ENCODE data around the gene CALHM5. TPM values are rescaled to one million over a fixed set of nuclear protein-coding genes. Genes with fewer than 3 reads are reported as not detected.
"Not testable (repeated sequence)": the region's sequence is repeated elsewhere in the genome, so short reads cannot be mapped to it uniquely, and the experiment has no call there.

Gene CALHM5
- total RNA-seq, 1 donor from 2014 or later, result 0.21 TPM

DNA sequence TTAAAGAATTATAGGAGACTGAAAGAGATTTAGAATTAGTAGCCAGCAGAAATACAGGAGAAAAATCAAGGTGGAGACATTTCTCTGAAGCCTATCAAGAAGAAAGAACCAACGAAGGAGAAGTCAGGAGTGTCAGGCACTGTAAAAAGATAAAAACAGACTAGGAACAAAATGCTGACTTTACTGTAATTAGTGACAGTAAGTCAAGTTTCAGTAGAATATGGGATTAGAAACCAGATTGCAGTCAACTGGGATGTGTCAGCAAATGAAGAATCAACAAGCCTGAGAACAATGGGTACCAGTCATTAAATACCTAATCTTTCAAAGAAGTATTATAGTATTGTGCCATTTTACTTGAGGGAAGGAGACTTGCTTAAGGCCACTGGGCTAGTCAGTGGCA is 28.7 kb upstream of the CALHM5 start:
- H3K4me3 ChIP-seq (ENCODE audit: low read depth, low read length), result no peak overlapping the region
- no peaks in the 10 kb centered on the region for H3K27me3 ChIP-seq (ENCODE audit: control insufficient read depth, insufficient read depth, low read length)
- no peak for DNase-seq (ENCODE audit: low read depth)
- TF ChIP-seq, protein P1, sequence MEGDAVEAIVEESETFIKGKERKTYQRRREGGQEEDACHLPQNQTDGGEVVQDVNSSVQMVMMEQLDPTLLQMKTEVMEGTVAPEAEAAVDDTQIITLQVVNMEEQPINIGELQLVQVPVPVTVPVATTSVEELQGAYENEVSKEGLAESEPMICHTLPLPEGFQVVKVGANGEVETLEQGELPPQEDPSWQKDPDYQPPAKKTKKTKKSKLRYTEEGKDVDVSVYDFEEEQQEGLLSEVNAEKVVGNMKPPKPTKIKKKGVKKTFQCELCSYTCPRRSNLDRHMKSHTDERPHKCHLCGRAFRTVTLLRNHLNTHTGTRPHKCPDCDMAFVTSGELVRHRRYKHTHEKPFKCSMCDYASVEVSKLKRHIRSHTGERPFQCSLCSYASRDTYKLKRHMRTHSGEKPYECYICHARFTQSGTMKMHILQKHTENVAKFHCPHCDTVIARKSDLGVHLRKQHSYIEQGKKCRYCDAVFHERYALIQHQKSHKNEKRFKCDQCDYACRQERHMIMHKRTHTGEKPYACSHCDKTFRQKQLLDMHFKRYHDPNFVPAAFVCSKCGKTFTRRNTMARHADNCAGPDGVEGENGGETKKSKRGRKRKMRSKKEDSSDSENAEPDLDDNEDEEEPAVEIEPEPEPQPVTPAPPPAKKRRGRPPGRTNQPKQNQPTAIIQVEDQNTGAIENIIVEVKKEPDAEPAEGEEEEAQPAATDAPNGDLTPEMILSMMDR (IDR thresholded peaks at IDR 0.05; ENCODE audit: insufficient read depth, low read length, poor library complexity, severe bottlenecking), result no peak
- no peaks in the 10 kb centered on the region for H3K36me3 ChIP-seq (ENCODE audit: control insufficient read depth, insufficient read depth, low read length)

DNA sequence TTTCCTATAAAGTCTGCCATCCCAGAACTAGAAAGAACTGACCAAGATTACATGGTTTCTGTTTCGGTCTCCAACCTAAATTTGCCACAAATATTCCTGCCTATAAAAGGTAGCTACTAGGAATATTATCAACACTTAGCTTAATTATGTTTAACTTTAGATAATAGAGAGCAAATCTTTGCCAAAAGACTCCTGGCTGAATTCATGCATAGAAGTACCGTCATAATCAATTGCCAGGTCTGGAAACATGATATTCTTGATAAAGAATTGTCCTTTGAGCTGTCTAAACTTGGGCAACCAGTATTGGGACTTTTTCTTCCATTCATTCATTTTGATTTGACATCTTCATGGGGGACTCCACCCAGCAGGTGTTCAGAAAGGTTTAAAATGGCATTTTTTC is 27.8 kb upstream of the CALHM5 start:
- no peak for DNase-seq (ENCODE audit: low read depth)
- Histone ChIP-seq H3K4me3 (ENCODE audit: low read depth, low read length) (no peak overlapping the region), H3K27me3 (ENCODE audit: control insufficient read depth, insufficient read depth, low read length) (no peaks in the 10 kb centered on the region), H3K36me3 (ENCODE audit: control insufficient read depth, insufficient read depth, low read length) (no peaks in the 10 kb centered on the region)
- TF ChIP-seq, protein P1 (IDR thresholded peaks at IDR 0.05; ENCODE audit: insufficient read depth, low read length, poor library complexity, severe bottlenecking), result no peak

DNA sequence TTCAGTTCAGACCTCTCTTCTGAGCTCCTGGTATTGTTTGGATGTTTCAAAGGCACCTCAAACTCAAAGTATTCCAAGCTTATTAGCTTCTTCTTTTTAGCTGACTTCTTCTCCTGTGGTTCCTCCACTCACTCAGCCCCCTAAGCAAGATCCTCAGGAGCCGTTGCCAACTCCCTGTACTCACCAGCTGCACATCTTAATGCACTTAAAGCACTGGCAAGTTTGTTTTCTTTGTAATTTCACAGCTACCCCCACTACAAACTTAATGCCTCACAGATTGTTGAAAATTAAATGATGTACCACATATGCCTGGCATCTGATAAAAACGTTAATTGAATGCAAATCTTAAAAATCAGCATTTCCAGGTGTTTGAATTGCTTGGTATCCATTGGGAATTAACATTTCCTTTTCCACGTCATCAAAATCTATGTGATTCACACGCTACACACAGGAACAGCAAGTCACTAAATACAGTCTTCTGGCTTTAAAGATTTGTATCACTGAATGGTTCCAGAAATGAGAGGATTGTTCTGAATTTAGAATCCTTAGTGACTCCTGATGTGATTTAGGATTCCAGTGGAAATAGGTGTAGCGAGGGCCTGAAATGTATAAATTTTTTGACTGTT is 25.8 kb upstream of the CALHM5 start:
- H3K27me3 ChIP-seq (ENCODE audit: control insufficient read depth, insufficient read depth, low read length), result no peaks in the 10 kb centered on the region
- H3K4me3 ChIP-seq (ENCODE audit: low read depth, low read length), result no peak overlapping the region
- TF ChIP-seq, protein P1 (IDR thresholded peaks at IDR 0.05; ENCODE audit: insufficient read depth, low read length, poor library complexity, severe bottlenecking), result no peak
- no peaks in the 10 kb centered on the region for H3K36me3 ChIP-seq (ENCODE audit: control insufficient read depth, insufficient read depth, low read length)
- DNase-seq (ENCODE audit: low read depth), result no peak

DNA sequence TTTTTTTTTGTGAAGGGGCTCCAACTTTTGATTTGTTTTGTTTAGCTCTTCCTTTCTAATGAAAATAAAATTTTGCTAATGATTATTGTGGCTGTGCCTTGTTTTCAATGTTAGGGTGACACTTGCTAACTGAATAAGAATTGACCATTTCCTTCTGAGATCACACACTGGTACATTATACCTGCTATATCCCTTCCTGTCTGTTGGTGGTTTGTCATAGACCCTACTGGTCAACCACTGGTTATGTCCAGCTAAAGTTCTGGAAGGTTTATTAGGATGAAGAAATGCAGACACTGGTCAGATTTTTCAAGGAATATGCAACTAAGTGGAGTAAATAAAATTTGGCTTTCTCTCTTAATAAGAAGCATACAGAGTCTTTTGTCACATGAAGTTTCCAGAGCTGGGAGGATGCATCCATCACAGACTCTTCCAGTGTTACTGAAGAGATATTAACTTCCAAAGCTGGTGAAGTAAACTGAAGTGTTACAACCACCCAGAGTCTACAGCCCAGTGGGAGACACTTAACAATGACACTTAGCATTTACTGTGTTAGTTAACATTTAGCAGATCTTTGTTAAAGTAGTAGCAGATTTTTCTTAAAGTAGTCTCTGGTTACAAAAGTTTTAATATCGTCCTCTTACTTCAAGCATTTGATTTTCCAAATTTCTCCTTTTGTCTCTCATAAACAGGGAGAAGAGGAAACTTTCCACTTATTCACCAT is 19.7 kb upstream of the CALHM5 start:
- no peak overlapping the region for H3K4me3 ChIP-seq (ENCODE audit: low read depth, low read length)
- no peaks in the 10 kb centered on the region for H3K27me3 ChIP-seq (ENCODE audit: control insufficient read depth, insufficient read depth, low read length)
- TF ChIP-seq, protein P1 (IDR thresholded peaks at IDR 0.05; ENCODE audit: insufficient read depth, low read length, poor library complexity, severe bottlenecking), result no peak
- DNase-seq (ENCODE audit: low read depth), result no peak
- no peaks in the 10 kb centered on the region for H3K36me3 ChIP-seq (ENCODE audit: control insufficient read depth, insufficient read depth, low read length)

DNA sequence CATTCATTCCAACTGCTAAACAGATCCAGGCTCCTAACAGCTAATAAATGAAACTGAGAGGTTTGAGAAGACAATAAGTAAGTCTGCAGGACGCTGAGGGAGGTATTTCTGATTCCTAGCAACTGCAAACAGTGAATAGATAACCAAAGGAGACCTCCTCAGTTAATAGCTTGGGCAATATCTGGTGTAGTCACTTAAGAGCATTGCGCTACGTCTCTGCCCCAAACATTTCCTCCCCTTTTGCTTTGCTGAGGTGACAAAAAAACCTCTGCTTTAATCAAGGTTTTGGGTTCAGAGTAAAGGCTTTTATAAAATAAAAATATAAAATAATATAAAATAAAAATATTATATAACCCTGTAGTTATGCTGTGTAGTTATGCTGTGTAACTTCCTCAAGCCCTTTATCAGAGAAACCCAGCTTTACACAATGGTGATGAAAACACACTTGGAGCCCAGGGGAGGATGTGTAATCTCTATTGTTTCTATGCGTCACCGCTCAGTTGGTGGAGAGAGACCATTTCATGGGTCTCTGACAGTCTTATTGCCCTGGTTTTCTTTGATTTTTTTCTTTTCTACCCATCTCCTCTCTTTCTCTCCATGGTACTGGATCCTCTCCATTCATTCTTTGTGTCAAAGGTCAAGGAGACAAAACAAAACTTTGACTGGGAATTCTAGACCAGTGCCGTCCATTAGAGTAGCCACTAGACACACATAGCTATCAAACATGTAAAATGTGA is 18.9 kb upstream of the CALHM5 start:
- H3K36me3 ChIP-seq (ENCODE audit: control insufficient read depth, insufficient read depth, low read length), result no peaks in the 10 kb centered on the region
- no peak for DNase-seq (ENCODE audit: low read depth)
- TF ChIP-seq, protein P1 (IDR thresholded peaks at IDR 0.05; ENCODE audit: insufficient read depth, low read length, poor library complexity, severe bottlenecking), result no peak
- H3K4me3 ChIP-seq (ENCODE audit: low read depth, low read length), result no peak overlapping the region
- H3K27me3 ChIP-seq (ENCODE audit: control insufficient read depth, insufficient read depth, low read length), result no peaks in the 10 kb centered on the region

DNA sequence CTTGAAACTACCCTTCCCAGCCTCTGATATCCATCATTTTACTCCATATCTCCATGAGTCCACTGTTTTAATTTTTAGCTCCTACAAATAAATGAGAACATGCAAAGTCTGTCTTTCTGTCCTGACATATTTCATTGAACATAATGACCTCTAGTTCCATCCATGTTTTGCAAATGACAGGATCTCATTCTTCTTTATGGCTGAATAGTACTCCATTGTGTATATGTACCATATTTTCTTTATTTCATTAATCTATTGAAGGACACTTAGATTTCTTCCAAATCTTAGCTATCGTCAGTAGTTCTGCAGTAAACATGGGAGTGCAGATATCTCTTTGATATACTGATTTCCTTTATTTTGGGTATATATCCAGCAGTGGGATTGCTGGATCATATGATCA is 16.3 kb upstream of the CALHM5 start:
- not testable (repeated sequence) for H3K27me3 ChIP-seq (ENCODE audit: control insufficient read depth, insufficient read depth, low read length); DNase-seq (ENCODE audit: low read depth); H3K4me3 ChIP-seq (ENCODE audit: low read depth, low read length); H3K36me3 ChIP-seq (ENCODE audit: control insufficient read depth, insufficient read depth, low read length)

Measured in kidney epithelial cell (primary cell).